ENCODE measurements around the gene GTPBP1.

DNA sequence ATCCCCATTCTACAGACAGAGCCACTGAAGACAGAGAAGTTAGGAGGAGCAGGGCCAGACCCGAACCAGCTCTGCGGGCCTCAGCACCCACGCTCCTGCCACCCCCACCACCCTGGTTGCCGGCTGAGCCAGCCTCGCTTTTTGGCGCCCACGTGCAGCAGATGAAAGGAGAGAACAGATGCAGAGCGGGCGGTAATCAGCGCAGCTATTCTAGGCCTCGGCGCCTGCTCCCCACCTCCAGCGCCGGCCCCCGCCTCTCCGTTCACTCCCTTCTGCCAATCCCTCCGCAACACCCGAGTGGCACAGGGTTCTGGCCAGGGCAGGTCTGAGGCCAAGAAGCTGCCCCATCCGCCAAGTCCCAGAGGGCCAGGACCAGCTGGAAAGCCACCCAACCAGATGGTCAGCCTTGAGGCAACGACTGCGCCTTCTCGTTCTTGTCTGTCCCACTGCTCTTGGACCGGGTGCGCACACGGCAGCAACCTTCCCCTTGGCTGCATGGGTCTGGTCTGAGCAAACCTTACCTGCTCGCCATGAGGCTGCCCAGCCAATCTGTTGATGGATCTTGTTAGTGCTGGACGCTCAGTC is 71.4 kb downstream of the GTPBP1 start:
- TF ChIP-seq CTCF (IDR thresholded peaks at IDR 0.05) (no peak), POLR2A (IDR thresholded peaks at IDR 0.05) (no peak)
